ELR (cell line): ENCODE results near the gene COMMD9.
A peak's percentile ranks its signal among the peaks of the same experiment; 100 is the strongest.
"Not testable (repeated sequence)": the region's sequence is repeated elsewhere in the genome, so short reads cannot be mapped to it uniquely, and the experiment has no call there.

Experiments used
- DNase-seq: peaks from one replicate; pipeline ENCODE4 v3.0.0-alpha.2; 2015; ENCODE audit warnings: low read depth

COMMD9 gene

GRCh38 chr11:36289226-36289852 is at the start of gene COMMD9:
TSS of gene COMMD9 (minus strand) at chr11:36289424. CDS start at chr11:36289412, 12 bp downstream.
- peak; percentile 97 for DNase-seq

GRCh38 chr11:36333897-36334296 is 44.7 kb upstream of the COMMD9 start:
- DNase-seq, result peak; percentile 72

GRCh38 chr11:36333468-36333867 is 44.2 kb upstream of the COMMD9 start:
- peak; percentile 73 for DNase-seq

DNA sequence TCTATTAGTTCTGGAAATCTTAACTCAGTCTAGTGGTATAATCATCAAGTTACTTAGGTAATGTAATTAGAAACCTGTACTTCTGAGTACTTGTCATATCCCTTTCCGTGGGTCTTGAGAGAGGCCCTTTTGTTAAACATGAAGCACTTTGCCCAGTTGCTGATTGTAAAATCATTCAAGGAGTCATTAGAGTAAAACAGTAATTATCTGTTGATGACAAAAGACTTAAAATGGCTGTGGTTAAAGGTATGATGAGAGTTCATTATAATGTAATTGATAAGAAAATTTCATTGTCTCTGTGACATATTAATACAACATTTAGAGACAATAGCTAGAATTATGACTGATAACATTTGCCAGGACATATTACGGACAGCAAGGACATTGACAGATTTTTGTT is 41.2 kb upstream of the COMMD9 start:
- DNase-seq, result no peak

DNA sequence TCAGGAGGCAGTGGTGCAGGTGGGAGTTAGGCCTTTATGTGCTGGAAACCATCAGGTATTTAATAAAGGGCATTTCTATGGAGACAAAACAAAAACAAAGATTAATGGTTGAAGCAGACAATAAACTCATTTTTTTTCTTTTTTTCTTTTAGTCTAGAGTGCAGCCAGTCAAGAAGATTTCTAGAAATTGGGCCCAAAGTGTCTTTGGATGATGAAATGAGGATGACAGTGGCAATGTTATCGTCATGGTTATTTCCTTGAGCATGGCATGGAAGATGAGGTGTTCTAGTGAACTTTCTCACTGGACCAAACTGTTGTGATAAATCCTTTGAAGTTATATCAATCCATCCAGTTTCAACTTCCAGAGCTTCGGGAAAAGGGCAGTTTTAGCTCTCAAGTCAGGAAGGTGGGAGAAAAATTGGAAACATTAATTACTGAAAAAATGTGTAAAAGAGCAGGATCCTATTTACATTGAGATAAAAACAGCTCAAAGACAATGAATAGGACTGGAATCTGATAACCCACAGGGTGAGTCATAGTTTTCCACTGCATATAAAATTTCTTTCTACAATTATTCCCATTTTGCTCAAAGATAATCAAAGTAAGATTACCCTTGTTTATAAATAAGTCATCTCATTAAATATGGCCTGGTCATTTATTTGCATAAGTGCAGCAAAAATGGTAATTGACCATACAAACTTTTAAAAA is 39.9 kb upstream of the COMMD9 start:
- peak; percentile 35 for DNase-seq

DNA sequence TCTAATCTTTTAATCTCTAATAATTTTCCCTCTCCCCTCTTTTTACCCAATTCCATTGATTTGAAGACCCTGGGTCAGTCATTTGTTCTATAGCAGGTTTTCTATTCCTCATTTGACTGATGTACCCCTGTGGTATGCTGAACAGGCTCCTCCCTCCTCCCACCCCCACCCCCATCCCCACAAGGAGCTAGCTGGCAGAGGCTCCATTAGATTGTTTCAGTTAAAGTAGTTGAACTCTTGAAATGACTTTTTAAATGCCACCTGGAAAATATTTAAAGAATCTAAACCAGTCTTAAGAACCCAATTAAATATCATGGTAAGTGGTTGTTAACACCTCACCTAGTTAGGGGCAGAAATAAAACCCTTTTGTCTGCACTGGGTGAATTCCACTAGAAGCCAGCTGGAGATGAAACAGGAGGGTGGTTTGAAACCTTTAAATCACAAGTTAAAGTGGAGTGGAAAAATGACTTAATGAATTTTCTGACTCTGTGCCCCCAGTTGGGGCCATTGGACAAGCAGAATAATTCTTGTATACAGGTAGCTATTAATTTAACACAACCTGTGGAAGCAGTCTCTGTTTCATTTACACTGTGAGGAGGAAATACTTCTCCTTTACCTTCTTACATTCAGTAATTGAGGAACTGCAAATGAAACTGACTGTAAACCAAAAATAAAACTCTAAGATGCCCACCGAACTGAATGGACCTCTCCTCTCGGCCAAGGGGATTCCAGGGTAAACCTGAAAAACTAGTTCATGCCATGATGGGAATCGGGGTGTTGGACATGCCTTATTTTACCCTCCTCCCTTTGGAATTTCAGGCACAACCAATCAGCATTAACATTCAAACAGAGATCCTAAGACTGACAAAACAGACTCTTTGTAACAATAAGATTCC is 37.5 kb upstream of the COMMD9 start:
- DNase-seq, result no peak

DNA sequence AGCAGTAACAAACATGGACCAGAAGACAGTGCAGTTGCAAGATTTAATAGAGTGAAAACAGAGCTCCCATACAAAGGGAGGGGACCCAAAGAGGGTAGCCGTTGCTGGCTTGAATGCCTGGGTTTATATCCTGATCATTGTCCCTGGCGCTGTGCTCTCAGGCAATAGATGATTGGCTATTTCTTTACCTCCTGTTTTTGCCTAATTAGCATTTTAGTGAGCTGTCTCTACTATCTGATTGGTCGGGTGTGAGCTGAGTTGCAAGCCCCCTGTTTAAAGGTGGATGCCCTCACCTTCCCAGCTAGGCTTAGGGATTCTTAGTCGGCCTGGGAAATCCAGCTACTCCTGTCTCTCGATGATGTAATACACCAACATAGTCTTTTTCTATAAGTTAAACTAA is 36.2 kb upstream of the COMMD9 start:
- not testable (repeated sequence) for DNase-seq

- DNase-seq, result not testable (repeated sequence)
Observed at GRCh38 chr11:36324956-36325355, 35.7 kb upstream of the COMMD9 start.

GRCh38 chr11:36317992-36318391 is 28.8 kb upstream of the COMMD9 start:
- no peak for DNase-seq

DNA sequence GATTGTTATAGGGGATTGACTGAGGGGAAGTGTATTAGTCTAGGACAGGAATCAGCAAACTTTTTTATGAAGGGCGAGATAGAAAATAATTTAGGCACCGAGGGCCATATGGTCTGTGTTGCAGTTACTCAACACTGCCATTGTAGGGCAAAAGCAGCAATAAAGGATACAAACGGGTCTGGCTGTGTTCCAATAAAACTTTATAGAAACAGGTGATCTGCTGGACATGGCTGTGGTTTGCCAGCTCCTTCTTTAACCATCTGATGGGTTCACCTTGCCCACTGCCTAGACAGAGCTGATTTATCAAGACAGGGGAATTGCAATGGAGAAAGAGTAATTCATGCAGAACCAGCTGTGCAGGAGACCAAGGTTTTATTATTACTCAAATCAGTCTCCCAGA is 26.8 kb upstream of the COMMD9 start:
- no peak for DNase-seq

- DNase-seq, result no peak
Observed at GRCh38 chr11:36314434-36314767, 25.2 kb upstream of the COMMD9 start.

- no peak for DNase-seq
Observed at GRCh38 chr11:36313750-36314433, 24.7 kb upstream of the COMMD9 start.

GRCh38 chr11:36312611-36313472 is 23.6 kb upstream of the COMMD9 start:
- DNase-seq, result peak; percentile 91

GRCh38 chr11:36311926-36312595 is 22.8 kb upstream of the COMMD9 start:
- DNase-seq, result peak; percentile 73

- no peak for DNase-seq
Observed at GRCh38 chr11:36309779-36310178, 20.6 kb upstream of the COMMD9 start.

DNA sequence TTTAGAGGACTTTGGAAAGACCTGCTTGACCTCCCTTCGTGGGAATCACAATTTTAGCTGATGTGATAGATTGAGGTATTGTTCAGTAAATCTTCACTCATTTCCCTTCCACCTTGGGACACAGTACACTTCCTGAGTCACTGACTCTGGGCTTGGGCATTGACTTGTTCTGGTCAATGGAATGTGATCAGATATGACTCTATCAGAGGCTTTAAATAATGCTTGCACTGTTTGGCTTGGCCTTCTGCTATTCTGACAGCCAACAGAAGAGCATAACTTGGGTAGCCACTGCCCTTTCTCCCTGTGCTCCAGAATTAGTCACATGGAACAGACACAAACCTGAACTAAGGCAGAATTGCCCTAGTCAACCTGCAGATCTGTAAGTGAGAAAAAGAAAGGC is 19.4 kb upstream of the COMMD9 start:
- peak; percentile 61 for DNase-seq

DNA sequence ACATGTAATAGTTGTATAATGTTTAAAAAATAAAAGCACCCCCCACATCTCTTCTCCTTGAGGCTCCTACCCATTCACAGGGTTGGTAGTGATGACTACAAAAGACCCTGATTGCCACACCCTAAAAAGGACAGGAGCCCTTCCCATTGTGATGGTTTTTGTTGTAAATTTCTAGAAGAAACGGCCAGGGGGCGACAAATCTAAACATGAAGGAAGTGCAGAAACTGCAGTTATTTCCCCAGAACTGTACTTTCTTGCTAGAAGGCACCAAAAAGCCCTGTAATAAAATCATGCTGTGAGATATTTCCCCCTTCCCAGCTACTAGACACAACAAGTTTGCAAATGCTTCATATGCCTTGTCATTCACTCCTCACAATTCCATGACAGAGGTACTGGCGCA is 17.7 kb upstream of the COMMD9 start:
- no peak for DNase-seq

DNA sequence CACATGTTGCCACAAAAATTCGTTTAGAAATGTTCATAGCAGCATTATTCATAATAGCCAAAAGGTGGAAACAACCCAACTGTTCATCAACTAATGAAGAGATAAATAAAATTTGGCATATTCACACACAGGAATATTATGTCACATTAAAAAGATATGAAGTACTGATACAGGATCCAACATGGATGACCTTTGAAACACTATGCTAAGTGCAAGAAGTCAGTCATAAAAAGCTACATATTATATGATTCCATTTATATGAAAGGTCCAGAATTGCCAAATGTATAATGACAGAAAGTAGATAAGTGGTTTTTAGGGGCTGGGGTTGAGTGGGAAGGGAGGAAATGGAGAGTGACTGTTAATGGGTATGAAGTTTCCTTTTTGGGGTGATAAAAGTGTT is 15.8 kb upstream of the COMMD9 start:
- no peak for DNase-seq

DNA sequence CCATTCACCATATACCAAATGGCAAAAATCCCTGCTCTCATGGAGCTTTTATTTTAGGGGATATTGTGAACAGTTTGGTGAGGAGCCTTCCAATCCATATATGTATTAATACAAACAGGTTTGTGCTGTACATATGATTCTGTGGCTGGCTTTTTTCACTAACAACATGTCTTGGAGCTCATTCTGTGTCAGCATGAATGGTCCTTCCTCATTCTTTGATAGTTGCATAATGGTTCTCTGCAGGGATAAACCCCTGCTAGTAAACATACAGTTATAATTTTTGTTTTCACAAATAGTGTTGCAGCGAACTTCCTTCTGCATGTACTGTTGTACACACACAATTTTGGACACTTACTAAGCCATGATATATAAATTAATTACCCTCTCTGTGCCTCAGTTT is 15.1 kb upstream of the COMMD9 start:
- no peak for DNase-seq

DNA sequence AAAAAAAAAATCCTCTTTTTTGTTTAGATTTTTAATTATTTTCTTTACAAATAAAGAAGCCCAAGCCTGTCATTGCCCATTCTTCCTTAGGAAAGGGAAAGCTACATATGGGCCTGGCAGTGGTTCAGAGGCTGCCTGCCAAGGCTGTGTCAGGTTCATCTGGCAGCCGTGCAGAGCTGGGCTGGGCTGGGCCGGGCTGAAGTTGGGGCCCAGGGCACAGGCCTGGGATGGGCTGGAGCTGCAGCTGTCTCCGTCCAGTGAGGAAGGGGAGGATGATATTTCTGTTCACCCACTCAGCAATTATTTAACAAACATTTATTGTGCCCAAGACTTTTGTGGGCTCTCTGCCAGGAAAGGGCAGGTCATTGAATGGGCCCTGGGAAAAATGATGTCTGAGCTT is 11.4 kb upstream of the COMMD9 start:
- DNase-seq, result no peak
